ENCODE results near the gene ZRANB3. TPM values are rescaled to one million over a fixed set of nuclear protein-coding genes. Genes with fewer than 3 reads are reported as not detected.

Gene ZRANB3
- total and polyA plus RNA-seq, 2 donors (not counting 3 experiments of a cell fraction or from before 2014, with no cell fraction given): 2.2 to 6.0 TPM

DNA sequence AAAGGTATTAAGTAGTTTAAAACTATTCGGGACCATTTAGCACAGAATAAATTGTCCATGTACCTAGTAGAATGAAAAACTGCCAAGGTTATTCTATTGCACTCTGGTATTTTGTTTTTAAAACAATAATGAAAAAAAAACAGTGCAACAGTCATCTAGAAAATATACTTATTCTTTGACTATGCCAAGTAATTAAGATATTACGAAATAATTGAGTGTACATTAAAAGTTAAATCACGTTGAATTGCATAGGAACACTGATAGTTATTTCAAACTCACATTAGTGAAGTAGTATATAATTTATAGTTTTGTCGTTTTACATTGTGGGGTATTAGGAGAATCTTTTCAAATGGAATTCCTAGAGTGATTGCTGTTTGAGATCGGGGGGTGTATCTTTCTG lies 20.3 kb upstream of the ZRANB3 start:
- intact Hi-C loops (cut with micrococcal nuclease): no loop called here
- Histone ChIP-seq H3K36me3 (ENCODE audit: control insufficient read depth in 2 of 2, extremely low read depth in 1 of 2, insufficient read depth in 2 of 2, low read length in 2 of 2) (peaks cover 0 to 2% of the 10 kb centered on the region in 2 experiments), H2AFZ (ENCODE audit: low read depth, low read length) (no peak overlapping the region), H3K4me3 (replicated peaks in 1 of 3; ENCODE audit: insufficient read depth in 1 of 3, low read depth in 1 of 3, low read length in 3 of 3) (no peak overlapping the region), H3K9me1 (replicated peaks; ENCODE audit: control insufficient read depth, extremely low read depth, insufficient read depth, low read length) (no peaks in the 10 kb centered on the region), H3K9me3 (replicated peaks; ENCODE audit: control insufficient read depth, insufficient read depth, low read length) (no peaks in the 10 kb centered on the region), H3K79me2 (ENCODE audit: control insufficient read depth, insufficient read depth, low read length) (peaks cover 52% of the 10 kb centered on the region), H3K4me1 (ENCODE audit: control insufficient read depth, extremely low read depth, insufficient read depth, low read length) (no peaks in the 10 kb centered on the region), H4K20me1 (replicated peaks; ENCODE audit: control insufficient read depth, extremely low read depth, insufficient read depth, low read length) (peaks cover 3% of the 10 kb centered on the region), H3K27me3 (ENCODE audit: control insufficient read depth in 2 of 2, insufficient read depth in 2 of 2, low read length in 2 of 2) (no peaks in the 10 kb centered on the region), H3K4me2 (ENCODE audit: insufficient read depth, low read length) (no peak overlapping the region), H3K27ac (ENCODE audit: insufficient read depth, low read depth, low read length) (no peak overlapping the region), H3K9ac (replicated peaks; ENCODE audit: extremely low read depth, insufficient read depth, low read length) (no peak overlapping the region)
- BruUV-seq (replicated peaks): no TSS peak
- FAIRE-seq: no peak
- dilution Hi-C loops (cut with MboI; ENCODE audit: extremely low pct_ligation_motif_present, low sequenced_read_pairs): no loop called here
- CTCF ChIA-PET: no interaction called here
- POLR2A ChIA-PET: no interaction called here
- no peak for DNase-seq (ENCODE audit: low read depth, low spot score)
- no peak for TF ChIP-seq MAX (IDR thresholded peaks at IDR 0.05; ENCODE audit: insufficient read depth, insufficient read length)
- no peak for TF ChIP-seq CTCF (IDR thresholded peaks at IDR 0.05; ENCODE audit: extremely low read depth in 1 of 2, insufficient read depth in 1 of 2, low read depth in 1 of 2, low read length in 2 of 2)
- no peak for TF ChIP-seq POLR2A (IDR thresholded peaks at IDR 0.05; ENCODE audit: low read depth, low read length)
- TF ChIP-seq FOS (IDR thresholded peaks at IDR 0.05; ENCODE audit: borderline replicate concordance, insufficient read depth, low read length): no peak
- no peak for TF ChIP-seq POLR2AphosphoS5 (IDR thresholded peaks at IDR 0.05; ENCODE audit: insufficient read depth, low read depth, low read length)
- no peak for TF ChIP-seq EZH2 (IDR thresholded peaks at IDR 0.05; ENCODE audit: borderline replicate concordance, low read depth, low read length, severe bottlenecking)
- no peak for TF ChIP-seq GATA2 (IDR thresholded peaks at IDR 0.05; ENCODE audit: insufficient read depth, insufficient read length, low read depth, low read length)
- no peak for TF ChIP-seq MYC (IDR thresholded peaks at IDR 0.05; ENCODE audit: low read depth, low read length)
- no peak for TF ChIP-seq JUN (IDR thresholded peaks at IDR 0.05; ENCODE audit: borderline replicate concordance, insufficient read depth, insufficient read length, low read depth)

Data from endothelial cell of umbilical vein (primary cell).